Upper lobe of left lung (tissue), 6 donors: Measurements from ENCODE around the gene TUFM. TPM values are rescaled to one million over a fixed set of nuclear protein-coding genes. Genes with fewer than 3 reads are reported as not detected.

Experiments used
- ATAC-seq, 2 donors: fragments of 200-7000 bp; cut with Tn5 transposase; one replicate each; pipeline ENCODE4 v1.9.1; 2022; ENCODE audit warnings: mild to moderate bottlenecking in 2 of 2, moderate library complexity in 2 of 2; ENCODE audit not compliant: low FRiP score in 2 of 2
- DNase-seq, 2 donors: peaks; one replicate each; pipeline ENCODE4 v3.0.0-alpha.2; 2019 to 2020
- H3K27ac ChIP-seq, 4 donors: fragments of 200-600 bp; sonication (generic); one replicate each; pipeline ENCODE4 v1.5.1; 2016 to 2019
- H3K27me3 ChIP-seq, 4 donors: fragments of 200-600 bp; sonication (generic); one replicate each; pipeline ENCODE4 v1.5.1; 2017 to 2019
- H3K36me3 ChIP-seq, 4 donors: fragments of 200-600 bp; sonication (generic); one replicate each; pipeline ENCODE4 v1.5.1; 2016 to 2019
- H3K4me1 ChIP-seq, 4 donors: fragments of 200-600 bp; sonication (generic); one replicate each; pipeline ENCODE4 v1.5.1; 2018 to 2019
- H3K4me3 ChIP-seq, 4 donors: fragments of 200-600 bp; sonication (generic); one replicate each; pipeline ENCODE4 v1.5.1; 2017 to 2019; ENCODE audit warnings: mild to moderate bottlenecking in 2 of 4, moderate library complexity in 1 of 4
- H3K9me3 ChIP-seq, 4 donors: fragments of 200-600 bp; sonication (generic); one replicate each; pipeline ENCODE4 v1.5.1; 2018 to 2019
- EP300 ChIP-seq, 4 donors: sonication (generic); formaldehyde crosslinking; IDR thresholded peaks; one replicate each; pipeline ENCODE4 v1.5.1; 2017; ENCODE audit warnings: antibody characterized with exemption in 4 of 4, control low read depth in 2 of 4
- POLR2A ChIP-seq, 4 donors: fragments of 450-650 bp; IDR thresholded peaks; one replicate each; pipeline ENCODE4 v1.5.1; 2016 to 2017; ENCODE audit warnings: antibody characterized with exemption in 4 of 4, mild to moderate bottlenecking in 2 of 4
- POLR2AphosphoS5 ChIP-seq, 2 donors: sonication (generic); formaldehyde crosslinking; IDR thresholded peaks; one replicate each; pipeline ENCODE4 v1.5.1; 2017; ENCODE audit warnings: antibody characterized with exemption in 2 of 2
- WGBS, 2 donors: methylation state at CpG; one replicate each; pipeline ENCODE4 v1.1.5; 2017 to 2018; 5-methylcytosine and 5-hydroxymethylcytosine counted together
- total RNA-seq, 6 donors: library from RNA; depleted of rRNA in 4 of 6; stranded (reverse); fragments of >200 nt in 4 of 6; gene quantifications; one replicate each; pipeline versions ENCODE4 v1.1.0 to v1.2.1, GENCODE V29; 2016 to 2021
- TF ChIP-seq, protein P1 (sequence below), 6 experiments: fragments of 450-650 bp in 4 of 6; fragments of 200-600 bp in 2 of 6; sonication (generic) in 2 of 6; IDR thresholded peaks; one replicate each; pipeline ENCODE4 v1.5.1; 2016 to 2019; ENCODE audit warnings: antibody characterized with exemption in 6 of 6
- donor health status: DM: no; HTN: no; CAD: no; lungs with moderate emphysema.
- donor health status: DM: no; HTN: yes; CAD: no; lungs with severe emphysema.

The TUFM gene
- total RNA-seq, 6 donors from 2014 or later, result 87.7 to 143 (median 118) TPM

- DNase-seq (no peak), ATAC-seq (no peak)
- Histone ChIP-seq H3K9me3 (no peaks in the 10 kb centered on the region), H3K27me3 (peaks cover 0 to 11% (median 2%) of the 10 kb centered on the region in 4 donors), H3K36me3 (peaks cover 0 to 20% (median 10%) of the 10 kb centered on the region in 4 donors), H3K27ac (no peak overlapping the region), H3K4me3 (no peak overlapping the region), H3K4me1 (peaks cover 11 to 18% (median 15%) of the 10 kb centered on the region in 4 donors)
- TF ChIP-seq POLR2AphosphoS5 (IDR thresholded peaks at IDR 0.05) (no peak), POLR2A (IDR thresholded peaks at IDR 0.05) (no peak), EP300 (IDR thresholded peaks at IDR 0.05) (no peak)
- TF ChIP-seq, protein P1, sequence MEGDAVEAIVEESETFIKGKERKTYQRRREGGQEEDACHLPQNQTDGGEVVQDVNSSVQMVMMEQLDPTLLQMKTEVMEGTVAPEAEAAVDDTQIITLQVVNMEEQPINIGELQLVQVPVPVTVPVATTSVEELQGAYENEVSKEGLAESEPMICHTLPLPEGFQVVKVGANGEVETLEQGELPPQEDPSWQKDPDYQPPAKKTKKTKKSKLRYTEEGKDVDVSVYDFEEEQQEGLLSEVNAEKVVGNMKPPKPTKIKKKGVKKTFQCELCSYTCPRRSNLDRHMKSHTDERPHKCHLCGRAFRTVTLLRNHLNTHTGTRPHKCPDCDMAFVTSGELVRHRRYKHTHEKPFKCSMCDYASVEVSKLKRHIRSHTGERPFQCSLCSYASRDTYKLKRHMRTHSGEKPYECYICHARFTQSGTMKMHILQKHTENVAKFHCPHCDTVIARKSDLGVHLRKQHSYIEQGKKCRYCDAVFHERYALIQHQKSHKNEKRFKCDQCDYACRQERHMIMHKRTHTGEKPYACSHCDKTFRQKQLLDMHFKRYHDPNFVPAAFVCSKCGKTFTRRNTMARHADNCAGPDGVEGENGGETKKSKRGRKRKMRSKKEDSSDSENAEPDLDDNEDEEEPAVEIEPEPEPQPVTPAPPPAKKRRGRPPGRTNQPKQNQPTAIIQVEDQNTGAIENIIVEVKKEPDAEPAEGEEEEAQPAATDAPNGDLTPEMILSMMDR (IDR thresholded peaks at IDR 0.05), result no peak
- 45 to 67% methylated on average over 1 to 2 of the region's 2 CpGs for WGBS, 2 donors
These were observed 31.5 kb upstream of the TUFM start for GRCh38 chr16:28877655-28878000.

GRCh38 chr16:28876973-28877654 is 31.0 kb upstream of the TUFM start:
- TF ChIP-seq, protein P1 (IDR thresholded peaks at IDR 0.05), result no peak
- TF ChIP-seq EP300 (IDR thresholded peaks at IDR 0.05) (no peak), POLR2AphosphoS5 (IDR thresholded peaks at IDR 0.05) (no peak), POLR2A (IDR thresholded peaks at IDR 0.05) (no peak)
- H3K9me3 ChIP-seq, result no peaks in the 10 kb centered on the region
- DNase-seq, result no peak
- H3K27me3 ChIP-seq, result peaks cover 0 to 10% (median 2%) of the 10 kb centered on the region in 4 donors
- no peak overlapping the region for H3K4me3 ChIP-seq
- 39 to 55% methylated on average over 11 to 12 of the region's 12 CpGs for WGBS, 2 donors
- peaks cover 11 to 18% (median 15%) of the 10 kb centered on the region in 4 donors for H3K4me1 ChIP-seq
- H3K27ac ChIP-seq, result no peak overlapping the region
- peaks cover 0 to 25% (median 13%) of the 10 kb centered on the region in 4 donors for H3K36me3 ChIP-seq
- no peak for ATAC-seq

GRCh38 chr16:28876019-28876659 is 30.0 kb upstream of the TUFM start:
- WGBS, 2 donors, result 61 to 70% methylated on average over 10 to 17 of the region's 17 CpGs
- peaks cover 11 to 18% (median 15%) of the 10 kb centered on the region in 4 donors for H3K4me1 ChIP-seq
- no peak for TF ChIP-seq EP300 (IDR thresholded peaks at IDR 0.05)
- no peak for TF ChIP-seq POLR2A (IDR thresholded peaks at IDR 0.05)
- TF ChIP-seq POLR2AphosphoS5 (IDR thresholded peaks at IDR 0.05), result no peak
- TF ChIP-seq, protein P1 (IDR thresholded peaks at IDR 0.05), result no peak
- ATAC-seq (no peak), DNase-seq (no peak)
- no peak overlapping the region for H3K4me3 ChIP-seq
- peaks cover 0 to 35% (median 23%) of the 10 kb centered on the region in 4 donors for H3K36me3 ChIP-seq
- peaks cover 0 to 10% (median 2%) of the 10 kb centered on the region in 4 donors for H3K27me3 ChIP-seq
- no peaks in the 10 kb centered on the region for H3K9me3 ChIP-seq
- H3K27ac ChIP-seq, result no peak overlapping the region

DNA sequence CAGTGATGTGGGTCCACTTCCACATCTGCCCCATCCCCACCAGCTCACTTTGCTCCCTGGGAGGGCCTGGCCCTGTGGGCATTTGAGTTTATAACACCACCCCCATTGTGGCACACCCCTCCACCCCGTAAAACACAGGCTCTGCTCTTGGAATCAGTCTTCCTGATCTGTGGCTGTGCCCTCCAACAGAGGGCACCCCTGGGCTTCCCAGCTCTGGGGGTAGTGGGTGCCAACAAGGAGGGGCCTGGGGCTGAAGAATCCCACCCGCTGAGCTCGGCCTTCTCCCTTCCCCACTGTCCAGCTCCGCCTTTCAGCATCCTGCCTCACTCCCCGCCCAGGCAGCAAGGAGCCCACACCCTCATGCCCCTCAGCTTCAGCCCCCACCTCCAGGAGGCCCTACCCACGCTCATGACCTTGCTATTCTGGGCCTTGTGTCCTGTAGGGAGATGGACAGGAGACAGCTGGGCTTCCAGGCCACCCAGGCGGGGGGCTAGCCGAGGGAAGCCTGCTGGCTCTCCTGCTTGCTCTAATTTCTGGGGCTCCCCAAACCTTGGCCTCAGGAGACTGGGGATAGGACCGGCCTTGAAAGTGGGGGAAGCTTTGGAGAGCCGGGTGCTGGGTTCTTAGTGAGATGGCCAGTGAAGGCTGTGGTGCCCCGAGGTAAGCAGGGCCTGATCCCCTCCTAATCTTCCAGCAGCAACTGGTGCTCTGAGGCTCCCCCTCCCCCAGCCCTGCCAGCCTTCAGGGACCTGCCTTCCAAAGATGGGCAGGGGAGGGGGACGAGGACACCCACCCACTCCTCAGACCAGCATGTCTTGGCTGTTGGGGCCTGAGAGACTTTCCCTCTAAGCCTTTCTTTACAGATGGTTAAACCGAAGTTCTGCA is 29.2 kb upstream of the TUFM start:
- Histone ChIP-seq H3K36me3 (peaks cover 0 to 42% (median 30%) of the 10 kb centered on the region in 4 donors), H3K4me3 (no peak overlapping the region), H3K4me1 (peaks cover 10 to 15% (median 12%) of the 10 kb centered on the region in 4 donors), H3K9me3 (no peaks in the 10 kb centered on the region), H3K27me3 (peaks cover 0 to 3% (median 2%) of the 10 kb centered on the region in 4 donors), H3K27ac (no peak overlapping the region)
- no peak for TF ChIP-seq EP300 (IDR thresholded peaks at IDR 0.05)
- TF ChIP-seq POLR2AphosphoS5 (IDR thresholded peaks at IDR 0.05), result no peak
- no peak for TF ChIP-seq POLR2A (IDR thresholded peaks at IDR 0.05)
- TF ChIP-seq, protein P1 (IDR thresholded peaks at IDR 0.05), result no peak
- WGBS, 2 donors, result 63 to 69% methylated on average over 8 to 13 of the region's 13 CpGs
- ATAC-seq (no peak), DNase-seq (no peak)
